ENCODE results near the gene ODAD4. TPM values are rescaled to one million over a fixed set of nuclear protein-coding genes. Genes with fewer than 3 reads are reported as not detected.

ODAD4 gene
- total and polyA plus RNA-seq, 2 of the 4 experiments (the other 2 are of a cell fraction), result 0.38 to 0.54 TPM

DNA sequence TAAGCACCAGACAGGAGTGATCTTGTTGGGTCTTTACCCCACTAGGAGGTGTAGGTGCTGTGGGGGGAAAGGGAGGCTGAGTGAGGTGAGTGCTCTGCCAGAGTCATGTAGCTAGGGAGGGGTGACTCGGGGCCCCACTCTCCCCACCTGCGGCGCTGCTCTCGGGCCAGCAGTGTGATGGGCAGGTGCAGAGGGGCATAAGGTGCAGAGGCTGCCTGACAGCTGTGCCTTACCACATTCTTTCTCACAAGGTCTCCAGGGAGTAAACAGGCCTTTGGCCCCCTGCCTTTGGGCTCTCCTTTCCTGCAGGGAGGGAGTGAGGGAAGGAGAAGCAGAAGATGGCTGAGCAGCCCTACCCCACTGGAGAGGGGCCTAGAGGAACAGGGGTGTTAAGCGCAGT, 31.7 kb downstream of the ODAD4 start (continued):
- TF ChIP-seq MXI1 (IDR thresholded peaks at IDR 0.05; ENCODE audit: borderline replicate concordance, low read depth, low read length) (no peak), CTCF (conservative IDR thresholded peaks at IDR 0.05; ENCODE audit: low read depth, low read length) (no peak), SMC3 (IDR thresholded peaks at IDR 0.05; ENCODE audit: low read depth, low read length) (no peak), BHLHE40 (IDR thresholded peaks at IDR 0.05; ENCODE audit: low read depth, low read length) (no peak), MAFK (IDR thresholded peaks at IDR 0.05; ENCODE audit: low read depth, low read length) (no peak)
